ENCODE results near the gene OGG1.

OGG1 gene

GRCh38 chr3:9716801-9717555 is 32.8 kb upstream of the OGG1 start:
- TF ChIP-seq, protein P1, sequence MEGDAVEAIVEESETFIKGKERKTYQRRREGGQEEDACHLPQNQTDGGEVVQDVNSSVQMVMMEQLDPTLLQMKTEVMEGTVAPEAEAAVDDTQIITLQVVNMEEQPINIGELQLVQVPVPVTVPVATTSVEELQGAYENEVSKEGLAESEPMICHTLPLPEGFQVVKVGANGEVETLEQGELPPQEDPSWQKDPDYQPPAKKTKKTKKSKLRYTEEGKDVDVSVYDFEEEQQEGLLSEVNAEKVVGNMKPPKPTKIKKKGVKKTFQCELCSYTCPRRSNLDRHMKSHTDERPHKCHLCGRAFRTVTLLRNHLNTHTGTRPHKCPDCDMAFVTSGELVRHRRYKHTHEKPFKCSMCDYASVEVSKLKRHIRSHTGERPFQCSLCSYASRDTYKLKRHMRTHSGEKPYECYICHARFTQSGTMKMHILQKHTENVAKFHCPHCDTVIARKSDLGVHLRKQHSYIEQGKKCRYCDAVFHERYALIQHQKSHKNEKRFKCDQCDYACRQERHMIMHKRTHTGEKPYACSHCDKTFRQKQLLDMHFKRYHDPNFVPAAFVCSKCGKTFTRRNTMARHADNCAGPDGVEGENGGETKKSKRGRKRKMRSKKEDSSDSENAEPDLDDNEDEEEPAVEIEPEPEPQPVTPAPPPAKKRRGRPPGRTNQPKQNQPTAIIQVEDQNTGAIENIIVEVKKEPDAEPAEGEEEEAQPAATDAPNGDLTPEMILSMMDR (IDR thresholded peaks at IDR 0.05; ENCODE audit: low read length, missing control alignments), result no peak
- H3K4me3 ChIP-seq (replicated peaks; ENCODE audit: low read depth, low read length), result no peak overlapping the region
- DNase-seq (ENCODE audit: low read depth), result no peak

DNA sequence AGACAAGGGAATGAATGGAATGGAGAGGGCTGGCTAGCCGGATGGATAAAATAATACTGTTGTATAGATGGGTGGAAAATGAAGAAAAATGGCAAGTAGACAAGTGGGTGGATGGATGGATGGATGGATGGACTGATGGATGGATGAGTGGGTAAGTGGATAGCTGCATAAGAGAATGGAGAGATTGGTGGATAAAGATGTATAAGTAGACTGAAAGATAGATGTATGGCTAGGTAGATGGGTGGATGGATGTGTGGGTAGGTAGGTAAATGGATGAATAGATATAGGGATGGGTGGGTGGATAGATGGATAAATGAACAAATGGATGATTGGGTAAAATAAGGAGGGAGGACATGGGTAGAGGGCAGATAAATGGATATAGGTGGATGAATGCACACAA is 32.2 kb upstream of the OGG1 start:
- TF ChIP-seq, protein P1 (IDR thresholded peaks at IDR 0.05; ENCODE audit: low read length, missing control alignments), result no peak
- DNase-seq (ENCODE audit: low read depth), result no peak

DNA sequence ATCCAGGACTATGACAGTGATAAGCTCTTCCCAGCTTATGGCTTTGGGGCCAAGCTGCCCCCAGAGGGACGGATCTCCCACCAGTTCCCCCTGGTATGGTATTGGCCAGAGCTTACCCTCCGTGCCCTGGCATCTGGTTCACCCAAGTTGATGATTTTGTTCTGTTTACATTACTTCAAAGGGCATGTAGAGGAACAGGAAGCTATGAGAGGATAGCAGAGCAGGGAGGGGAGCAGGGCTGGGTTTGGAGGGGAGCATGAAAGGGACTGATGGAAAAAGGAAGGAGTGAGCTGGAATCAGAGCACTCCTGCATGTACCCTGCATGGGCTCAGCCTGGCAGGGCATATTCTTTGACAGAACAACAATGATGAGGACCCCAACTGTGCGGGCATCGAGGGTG is 31.6 kb upstream of the OGG1 start:
- TF ChIP-seq, protein P1 (IDR thresholded peaks at IDR 0.05; ENCODE audit: low read length, missing control alignments), result no peak
- H3K4me3 ChIP-seq (replicated peaks; ENCODE audit: low read depth, low read length), result no peak overlapping the region
- DNase-seq (ENCODE audit: low read depth), result no peak

More for the DNA sequence above, 32.2 kb upstream of the OGG1 start:
- no peak overlapping the region for H3K4me3 ChIP-seq (replicated peaks; ENCODE audit: low read depth, low read length)

GRCh38 chr3:9721015-9721699 is 28.6 kb upstream of the OGG1 start:
- TF ChIP-seq, protein P1 (IDR thresholded peaks at IDR 0.05; ENCODE audit: low read length, missing control alignments), result no peak
- H3K4me3 ChIP-seq (replicated peaks; ENCODE audit: low read depth, low read length), result no peak overlapping the region
- no peak for DNase-seq (ENCODE audit: low read depth)

GRCh38 chr3:9721700-9722060 is 28.1 kb upstream of the OGG1 start:
- TF ChIP-seq, protein P1 (IDR thresholded peaks at IDR 0.05; ENCODE audit: low read length, missing control alignments), result no peak
- no peak for DNase-seq (ENCODE audit: low read depth)
- no peak overlapping the region for H3K4me3 ChIP-seq (replicated peaks; ENCODE audit: low read depth, low read length)

DNA sequence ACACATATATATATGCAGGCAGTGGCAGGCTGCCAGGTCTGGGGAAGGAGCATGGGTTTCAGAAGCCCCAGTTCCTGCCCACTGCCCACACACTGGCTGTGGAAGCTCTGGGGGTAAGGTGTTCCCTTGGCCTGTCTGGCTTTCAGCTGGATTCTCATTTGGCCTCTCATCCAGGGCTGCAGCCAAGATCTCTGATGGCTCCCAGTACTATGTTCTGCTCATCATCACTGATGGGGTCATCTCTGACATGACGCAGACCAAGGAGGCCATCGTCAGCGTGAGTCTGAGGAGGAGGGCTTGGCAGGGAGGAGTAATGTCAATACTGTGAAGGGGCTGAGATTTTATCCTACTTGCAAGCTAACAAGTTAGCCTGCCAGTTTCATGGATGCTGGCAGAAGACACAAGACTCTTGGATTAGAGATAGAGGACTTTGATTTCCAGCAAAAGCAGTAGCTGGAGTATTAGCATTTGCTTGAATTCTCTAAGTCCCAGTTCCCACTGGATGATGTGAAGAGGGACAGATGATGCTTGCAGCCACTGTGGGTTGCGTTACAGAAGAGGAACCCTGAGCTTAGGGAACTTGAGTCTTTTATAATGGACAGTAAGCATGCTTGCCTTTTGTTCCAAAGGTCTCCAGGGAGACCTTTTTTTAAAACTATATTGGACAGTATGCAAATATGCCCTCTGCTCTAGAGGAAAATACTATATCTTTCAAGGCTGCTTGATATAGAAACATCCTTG is 23.8 kb upstream of the OGG1 start:
- no peak for DNase-seq (ENCODE audit: low read depth)
- H3K4me3 ChIP-seq (replicated peaks; ENCODE audit: low read depth, low read length), result no peak overlapping the region
- TF ChIP-seq, protein P1 (IDR thresholded peaks at IDR 0.05; ENCODE audit: low read length, missing control alignments), result no peak

All from fibroblast of pulmonary artery (primary cell).